A549 treated with Hydrocortisone at 1 μM for 4 hours (cell line): ENCODE results near the gene FEM1B. TPM values are rescaled to one million over a fixed set of nuclear protein-coding genes. Genes with fewer than 3 reads are reported as not detected.

ENCODE experiments used
- total RNA-seq: library from RNA; stranded (reverse); fragments of 200-300 nt; extraction: Qiagen RNA extraction; gene quantifications from 5 replicates; pipeline ENCODE4 v1.2.3, GENCODE V29; 2022

The FEM1B gene
- total RNA-seq: 17.6 to 27.5 TPM (median 23.9 TPM) in 5 replicates

GRCh38 chr15:68277603-68278344 is at the start of gene FEM1B:
Gene FEM1B, plus strand, starts transcription at chr15:68277745. Its CDS starts 673 bp downstream, at chr15:68278418.

DNA sequence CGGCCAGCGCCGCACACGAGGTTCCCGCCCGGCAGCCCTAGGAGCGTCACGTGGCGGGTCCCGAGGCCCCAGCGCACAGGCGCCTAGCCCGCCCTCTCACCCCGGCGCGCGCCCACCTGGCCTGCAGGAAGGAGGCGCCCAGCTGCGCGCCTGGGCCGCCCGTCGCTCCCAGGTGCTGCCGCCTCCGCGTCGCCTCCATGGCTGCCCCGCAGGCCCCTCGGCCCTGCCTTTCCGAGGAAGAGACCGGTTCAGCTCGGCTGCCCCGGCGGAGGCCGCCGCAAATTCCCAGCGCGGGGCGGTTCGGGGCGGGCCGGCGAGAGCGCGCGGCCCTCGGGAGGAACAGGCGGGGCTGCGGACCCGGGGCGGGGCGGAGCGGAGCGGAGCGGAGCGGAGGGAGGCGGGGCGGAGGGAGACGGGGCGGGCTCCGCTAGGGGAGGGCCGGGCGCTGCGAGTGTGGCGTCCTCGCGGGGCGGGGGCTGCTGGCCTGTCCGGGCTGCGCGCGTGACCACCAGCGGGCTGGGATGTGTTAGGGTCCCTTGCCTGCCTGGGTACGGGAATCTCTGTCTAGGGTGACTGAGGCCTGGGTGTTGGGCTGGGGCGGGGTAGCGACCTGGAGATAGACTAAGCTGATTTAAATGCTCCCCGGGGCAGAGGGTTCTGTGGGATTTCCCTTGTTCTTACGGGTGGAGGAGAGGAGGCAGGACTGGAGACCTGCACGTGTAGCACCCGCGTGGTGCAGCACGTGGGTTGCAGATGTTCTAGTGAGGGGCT is 48.0 kb upstream of the FEM1B start, which contains the start of gene CLN6:
Gene CLN6 (minus strand): TSS at position 343 of the 771 bp plus-strand sequence. CDS start 144 bp downstream, at position 199.

Other genes with a start within 250 kb of the FEM1B start
- gene PIAS1, start 223.4 kb upstream of the FEM1B start, total RNA-seq: 18.3 to 22.3 TPM (median 21.5 TPM) in 5 replicates
- gene CALML4, start 72.4 kb upstream of the FEM1B start, total RNA-seq: 6.3 to 9.1 TPM (median 8.1 TPM) in 5 replicates
- gene CLN6, start 48.0 kb upstream of the FEM1B start, total RNA-seq: 70.4 to 83.0 TPM (median 76.8 TPM) in 5 replicates
- 2.7 to 7.5 TPM (median 4.6 TPM) in 5 replicates for gene ITGA11, start 154.4 kb downstream of the FEM1B start, total RNA-seq